ENCODE measurements around the gene MAN2A2.
A peak's percentile ranks its signal among the peaks of the same experiment; 100 is the strongest.

Gene MAN2A2

DNA sequence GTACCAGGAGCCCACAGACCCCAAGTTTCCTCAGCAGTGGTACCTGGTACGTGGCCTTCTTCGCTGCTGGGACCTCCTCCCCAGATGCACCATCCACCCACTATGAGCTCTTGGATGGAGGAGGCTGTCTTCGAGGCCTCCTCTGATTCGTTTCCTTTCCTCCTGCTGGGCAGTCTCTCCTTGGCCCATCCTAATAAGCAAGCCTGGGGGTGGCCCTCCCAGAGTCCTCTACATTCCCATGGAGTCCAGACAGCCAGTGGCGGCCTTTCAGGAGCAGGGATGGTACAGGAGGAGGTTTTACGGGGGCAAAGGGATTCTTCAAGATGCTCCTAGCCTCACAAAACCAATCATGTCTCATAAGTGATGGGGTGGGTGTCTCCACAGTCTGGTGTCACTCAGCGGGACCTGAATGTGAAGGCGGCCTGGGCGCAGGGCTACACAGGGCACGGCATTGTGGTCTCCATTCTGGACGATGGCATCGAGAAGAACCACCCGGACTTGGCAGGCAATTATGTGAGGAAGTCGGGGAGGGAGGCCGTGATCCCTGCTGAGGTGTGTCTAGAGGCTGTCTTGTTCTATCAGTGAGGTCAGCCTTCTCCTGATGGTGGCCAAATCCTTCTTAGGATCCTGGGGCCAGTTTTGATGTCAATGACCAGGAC lies 26.5 kb upstream of the MAN2A2 start:
- Mint-ChIP-seq H3K27ac (peak overlapping the region; percentile 74), H3K4me3 (peak overlapping the region; percentile 72)

GRCh38 chr15:90877315-90877714 lies 25.8 kb upstream of the MAN2A2 start:
- Mint-ChIP-seq H3K4me1 (ENCODE audit: low read depth) (peaks cover 53% of the 10 kb centered on the region), H3K36me3 (ENCODE audit: low read depth) (peaks cover 81% of the 10 kb centered on the region), H3K9me3 (no peaks in the 10 kb centered on the region), H3K27ac (peak overlapping the region; percentile 74), H3K27me3 (ENCODE audit: low read depth) (no peaks in the 10 kb centered on the region), H3K4me3 (peak overlapping the region; percentile 72)

More for the DNA sequence above, 26.5 kb upstream of the MAN2A2 start:
- peaks cover 50% of the 10 kb centered on the region for H3K4me1 Mint-ChIP-seq (ENCODE audit: low read depth)
- H3K9me3 Mint-ChIP-seq, result no peaks in the 10 kb centered on the region
- H3K36me3 Mint-ChIP-seq (ENCODE audit: low read depth), result peaks cover 81% of the 10 kb centered on the region
- H3K27me3 Mint-ChIP-seq (ENCODE audit: low read depth), result no peaks in the 10 kb centered on the region

DNA sequence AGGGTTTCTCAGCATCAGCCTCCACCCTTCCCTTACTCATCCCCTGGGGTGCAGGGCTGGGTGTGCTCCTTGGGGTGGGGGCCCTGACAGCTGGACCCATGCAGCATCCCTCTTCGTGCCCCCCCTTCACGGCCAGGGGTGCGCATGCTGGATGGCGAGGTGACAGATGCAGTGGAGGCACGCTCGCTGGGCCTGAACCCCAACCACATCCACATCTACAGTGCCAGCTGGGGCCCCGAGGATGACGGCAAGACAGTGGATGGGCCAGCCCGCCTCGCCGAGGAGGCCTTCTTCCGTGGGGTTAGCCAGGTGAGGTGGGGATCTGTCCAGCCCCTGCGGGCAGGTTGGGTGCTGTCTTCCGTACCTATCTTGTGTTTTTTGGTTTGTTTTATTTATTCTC lies 25.1 kb upstream of the MAN2A2 start:
- no peaks in the 10 kb centered on the region for H3K27me3 Mint-ChIP-seq (ENCODE audit: low read depth)
- H3K4me3 Mint-ChIP-seq, result peak overlapping the region; percentile 72
- peak overlapping the region; percentile 74 for H3K27ac Mint-ChIP-seq
- peaks cover 78% of the 10 kb centered on the region for H3K36me3 Mint-ChIP-seq (ENCODE audit: low read depth)
- H3K9me3 Mint-ChIP-seq, result no peaks in the 10 kb centered on the region
- H3K4me1 Mint-ChIP-seq (ENCODE audit: low read depth), result peaks cover 57% of the 10 kb centered on the region

GRCh38 chr15:90878660-90879059 lies 24.4 kb upstream of the MAN2A2 start:
- Mint-ChIP-seq H3K9me3 (no peaks in the 10 kb centered on the region), H3K4me1 (ENCODE audit: low read depth) (peaks cover 62% of the 10 kb centered on the region), H3K27ac (peak overlapping the region; percentile 74), H3K27me3 (ENCODE audit: low read depth) (no peaks in the 10 kb centered on the region), H3K4me3 (no peak overlapping the region), H3K36me3 (ENCODE audit: low read depth) (peaks cover 74% of the 10 kb centered on the region)

- H3K27me3 Mint-ChIP-seq (ENCODE audit: low read depth), result no peaks in the 10 kb centered on the region
- peaks cover 59% of the 10 kb centered on the region for H3K4me1 Mint-ChIP-seq (ENCODE audit: low read depth)
- peak overlapping the region; percentile 31 for H3K27ac Mint-ChIP-seq
- peaks cover 64% of the 10 kb centered on the region for H3K36me3 Mint-ChIP-seq (ENCODE audit: low read depth)
- H3K4me3 Mint-ChIP-seq, result peak overlapping the region; percentile 25
- no peaks in the 10 kb centered on the region for H3K9me3 Mint-ChIP-seq
Observed at GRCh38 chr15:90879730-90880366, 23.3 kb upstream of the MAN2A2 start.

DNA sequence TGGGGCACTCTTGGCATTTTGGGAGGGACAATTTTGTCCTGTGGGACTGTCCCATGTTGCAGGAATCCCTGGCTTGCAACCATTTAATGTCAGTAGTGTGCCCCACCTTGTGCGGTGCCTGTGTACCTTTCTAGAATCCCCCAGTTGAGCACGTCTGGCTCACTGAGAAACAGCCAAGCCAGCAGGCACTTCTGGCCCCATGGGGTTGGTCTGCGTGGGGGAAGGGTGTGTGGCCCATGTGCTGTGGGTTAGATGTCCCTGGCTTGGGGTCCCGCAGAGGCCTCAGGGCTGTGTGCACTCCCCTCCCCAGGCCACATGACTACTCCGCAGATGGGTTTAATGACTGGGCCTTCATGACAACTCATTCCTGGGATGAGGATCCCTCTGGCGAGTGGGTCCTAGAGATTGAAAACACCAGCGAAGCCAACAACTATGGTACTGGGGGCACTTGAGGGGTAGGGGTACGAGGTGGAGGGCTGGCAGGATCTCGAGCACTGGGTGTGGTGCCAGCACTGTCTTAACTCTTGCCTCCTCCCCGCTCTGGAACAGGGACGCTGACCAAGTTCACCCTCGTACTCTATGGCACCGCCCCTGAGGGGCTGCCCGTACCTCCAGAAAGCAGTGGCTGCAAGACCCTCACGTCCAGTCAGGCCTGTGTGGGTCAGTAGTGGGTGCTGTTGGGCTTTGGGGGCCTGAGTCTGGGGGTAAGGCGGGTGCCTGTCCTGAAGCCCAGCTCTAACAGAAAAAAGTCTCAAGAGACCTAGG lies 22.5 kb upstream of the MAN2A2 start:
- H3K27me3 Mint-ChIP-seq (ENCODE audit: low read depth), result no peaks in the 10 kb centered on the region
- H3K4me1 Mint-ChIP-seq (ENCODE audit: low read depth), result peaks cover 61% of the 10 kb centered on the region
- no peaks in the 10 kb centered on the region for H3K9me3 Mint-ChIP-seq
- peaks cover 60% of the 10 kb centered on the region for H3K36me3 Mint-ChIP-seq (ENCODE audit: low read depth)
- H3K27ac Mint-ChIP-seq, result no peak overlapping the region
- no peak overlapping the region for H3K4me3 Mint-ChIP-seq

- H3K36me3 Mint-ChIP-seq (ENCODE audit: low read depth), result peaks cover 61% of the 10 kb centered on the region
- peaks cover 61% of the 10 kb centered on the region for H3K4me1 Mint-ChIP-seq (ENCODE audit: low read depth)
- H3K9me3 Mint-ChIP-seq, result no peaks in the 10 kb centered on the region
- H3K4me3 Mint-ChIP-seq, result no peak overlapping the region
- no peak overlapping the region for H3K27ac Mint-ChIP-seq
- no peaks in the 10 kb centered on the region for H3K27me3 Mint-ChIP-seq (ENCODE audit: low read depth)
Observed at GRCh38 chr15:90881181-90881977, 21.7 kb upstream of the MAN2A2 start.

- H3K27ac Mint-ChIP-seq, result peak overlapping the region; percentile 68
- no peaks in the 10 kb centered on the region for H3K27me3 Mint-ChIP-seq (ENCODE audit: low read depth)
- H3K36me3 Mint-ChIP-seq (ENCODE audit: low read depth), result peaks cover 59% of the 10 kb centered on the region
- H3K4me1 Mint-ChIP-seq (ENCODE audit: low read depth), result peaks cover 58% of the 10 kb centered on the region
- H3K4me3 Mint-ChIP-seq, result no peak overlapping the region
- H3K9me3 Mint-ChIP-seq, result no peaks in the 10 kb centered on the region
Observed at GRCh38 chr15:90881978-90882721, 21.0 kb upstream of the MAN2A2 start.

DNA sequence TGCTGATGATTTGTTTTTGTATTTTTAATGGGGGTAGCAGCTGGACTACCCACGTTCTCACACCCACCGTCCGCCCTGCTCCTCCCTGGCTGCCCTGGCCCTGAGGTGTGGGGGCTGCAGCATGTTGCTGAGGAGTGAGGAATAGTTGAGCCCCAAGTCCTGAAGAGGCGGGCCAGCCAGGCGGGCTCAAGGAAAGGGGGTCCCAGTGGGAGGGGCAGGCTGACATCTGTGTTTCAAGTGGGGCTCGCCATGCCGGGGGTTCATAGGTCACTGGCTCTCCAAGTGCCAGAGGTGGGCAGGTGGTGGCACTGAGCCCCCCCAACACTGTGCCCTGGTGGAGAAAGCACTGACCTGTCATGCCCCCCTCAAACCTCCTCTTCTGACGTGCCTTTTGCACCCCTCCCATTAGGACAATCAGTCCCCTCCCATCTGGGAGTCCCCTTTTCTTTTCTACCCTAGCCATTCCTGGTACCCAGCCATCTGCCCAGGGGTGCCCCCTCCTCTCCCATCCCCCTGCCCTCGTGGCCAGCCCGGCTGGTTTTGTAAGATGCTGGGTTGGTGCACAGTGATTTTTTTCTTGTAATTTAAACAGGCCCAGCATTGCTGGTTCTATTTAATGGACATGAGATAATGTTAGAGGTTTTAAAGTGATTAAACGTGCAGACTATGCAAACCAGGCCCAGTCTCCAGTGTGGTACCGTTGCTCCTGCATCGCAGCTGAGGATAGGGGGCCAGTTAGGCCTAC lies 20.1 kb upstream of the MAN2A2 start:
- Mint-ChIP-seq H3K4me1 (ENCODE audit: low read depth) (peaks cover 54% of the 10 kb centered on the region), H3K36me3 (ENCODE audit: low read depth) (peaks cover 58% of the 10 kb centered on the region), H3K27me3 (ENCODE audit: low read depth) (no peaks in the 10 kb centered on the region), H3K9me3 (no peaks in the 10 kb centered on the region), H3K4me3 (no peak overlapping the region), H3K27ac (peak overlapping the region; percentile 69)

DNA sequence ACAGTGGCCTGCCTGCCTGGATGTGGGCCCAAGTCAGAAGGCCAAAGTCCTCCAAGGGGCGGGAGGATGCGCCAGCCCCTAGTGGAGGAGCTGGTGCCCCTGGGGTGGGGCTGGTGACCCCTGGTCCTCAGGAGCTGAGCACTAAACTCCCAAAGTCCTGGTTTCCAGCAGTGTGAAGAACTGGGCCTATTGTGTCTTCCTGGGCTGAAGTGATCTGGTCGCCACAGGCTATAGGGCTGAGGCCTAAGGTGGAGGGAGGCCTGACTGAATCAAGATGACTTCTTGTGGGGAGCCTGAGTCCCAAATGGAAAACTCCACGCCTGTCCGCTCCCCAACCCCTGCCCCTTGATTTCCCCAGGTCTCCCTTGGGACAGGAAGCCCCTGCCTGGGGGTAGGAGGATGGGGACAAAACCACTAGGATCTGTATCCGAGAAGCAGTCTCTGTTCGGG lies 19.6 kb upstream of the MAN2A2 start:
- H3K9me3 Mint-ChIP-seq, result no peaks in the 10 kb centered on the region
- H3K27ac Mint-ChIP-seq, result peak overlapping the region; percentile 69
- peaks cover 54% of the 10 kb centered on the region for H3K4me1 Mint-ChIP-seq (ENCODE audit: low read depth)
- H3K36me3 Mint-ChIP-seq (ENCODE audit: low read depth), result peaks cover 58% of the 10 kb centered on the region
- H3K27me3 Mint-ChIP-seq (ENCODE audit: low read depth), result no peaks in the 10 kb centered on the region
- peak overlapping the region; percentile 25 for H3K4me3 Mint-ChIP-seq

GRCh38 chr15:90883976-90884718 lies 19.0 kb upstream of the MAN2A2 start, which contains the start of gene FES:
FES (plus strand) TSS chr15:90884504; CDS start chr15:90885046, 542 bp downstream.
- H3K27ac Mint-ChIP-seq, result peak within 1 kb of the TSS; percentile 76
- no peaks in the 10 kb centered on the region for H3K9me3 Mint-ChIP-seq
- H3K27me3 Mint-ChIP-seq (ENCODE audit: low read depth), result no peaks in the 10 kb centered on the region
- H3K36me3 Mint-ChIP-seq (ENCODE audit: low read depth), result peaks cover 60% of the 10 kb centered on the region
- H3K4me3 Mint-ChIP-seq, result peak within 1 kb of the TSS; percentile 54
- peaks cover 56% of the 10 kb centered on the region for H3K4me1 Mint-ChIP-seq (ENCODE audit: low read depth)

DNA sequence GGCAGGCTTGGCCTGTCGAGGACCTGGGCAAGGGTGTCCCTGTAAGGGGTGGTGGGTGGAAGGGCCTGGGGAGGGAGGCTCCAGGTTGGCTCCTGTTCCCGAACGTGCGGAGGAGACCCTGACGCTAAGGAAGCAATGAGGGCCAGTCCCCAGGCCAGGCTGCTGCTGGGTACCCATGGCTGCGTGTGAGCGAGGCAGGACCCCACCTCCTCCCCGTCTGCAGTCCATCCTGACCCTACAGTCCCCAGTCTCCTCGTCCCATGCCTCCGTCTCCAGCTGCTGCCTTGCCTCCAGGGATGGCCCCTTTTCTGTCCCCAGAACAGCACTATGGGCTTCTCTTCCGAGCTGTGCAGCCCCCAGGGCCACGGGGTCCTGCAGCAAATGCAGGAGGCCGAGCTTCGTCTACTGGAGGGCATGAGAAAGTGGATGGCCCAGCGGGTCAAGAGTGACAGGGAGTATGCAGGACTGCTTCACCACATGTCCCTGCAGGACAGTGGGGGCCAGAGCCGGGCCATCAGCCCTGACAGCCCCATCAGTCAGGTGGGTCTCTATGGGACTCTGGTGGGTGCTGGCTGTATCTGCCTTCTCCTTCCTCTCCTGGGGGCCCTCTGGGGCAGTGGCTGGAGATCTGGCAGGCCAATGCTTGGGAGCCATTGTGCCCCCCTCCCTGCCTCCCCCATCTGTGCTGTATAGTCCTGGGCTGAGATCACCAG lies 18.2 kb upstream of the MAN2A2 start:
- Mint-ChIP-seq H3K9me3 (no peaks in the 10 kb centered on the region), H3K27me3 (ENCODE audit: low read depth) (no peaks in the 10 kb centered on the region), H3K4me1 (ENCODE audit: low read depth) (peaks cover 54% of the 10 kb centered on the region), H3K36me3 (ENCODE audit: low read depth) (peaks cover 56% of the 10 kb centered on the region), H3K27ac (peak overlapping the region; percentile 76), H3K4me3 (peak overlapping the region; percentile 54)
